Activated CD4-positive, CD25-positive, alpha-beta regulatory T cell treated with anti-CD3 and anti-CD28 coated beads, Interleukin-2, amount 50 U/mL, for 24 hours (primary cell): ENCODE data around the gene FANCC.
A peak's percentile ranks its signal among the peaks of the same experiment; 100 is the strongest.

ENCODE experiments used
- ATAC-seq, 2 donors: fragments of 150-1000 bp; cut with Tn5 transposase; one replicate each; pipeline ENCODE4 v1.10.0; 2021; ENCODE audit warnings: mild to moderate bottlenecking in 1 of 2, moderate library complexity in 1 of 2

The FANCC gene

GRCh38 chr9:95139126-95139525, 178.4 kb downstream of the FANCC start:
- ATAC-seq: no peak

GRCh38 chr9:95138474-95138873, 179.0 kb downstream of the FANCC start:
- no peak for ATAC-seq

- no peak for ATAC-seq
These were observed 179.8 kb downstream of the FANCC start for GRCh38 chr9:95137587-95138145.

GRCh38 chr9:95135756-95136155, 181.8 kb downstream of the FANCC start:
- no peak for ATAC-seq

- no peak for ATAC-seq
These were observed 183.0 kb downstream of the FANCC start for GRCh38 chr9:95134457-95134881.

- no peak for ATAC-seq
These were observed 184.2 kb downstream of the FANCC start for GRCh38 chr9:95133325-95133705.

- no peak for ATAC-seq
These were observed 184.9 kb downstream of the FANCC start for GRCh38 chr9:95132366-95133324.

GRCh38 chr9:95131023-95131943, 186.2 kb downstream of the FANCC start:
- ATAC-seq: no peak

- ATAC-seq: no peak
These were observed 187.0 kb downstream of the FANCC start for GRCh38 chr9:95130484-95130883.

- no peak for ATAC-seq
These were observed 187.8 kb downstream of the FANCC start for GRCh38 chr9:95129476-95130291.

- ATAC-seq: no peak
These were observed 189.4 kb downstream of the FANCC start for GRCh38 chr9:95128177-95128524.

- ATAC-seq: peak; percentile 58 to 68
These were observed 190.0 kb downstream of the FANCC start for GRCh38 chr9:95127249-95128176.

GRCh38 chr9:95126739-95127138, 190.8 kb downstream of the FANCC start:
- no peak for ATAC-seq

- ATAC-seq: no peak
These were observed 191.9 kb downstream of the FANCC start for GRCh38 chr9:95125652-95126051.

- peak in 1 of 2 donors; percentile 24 for ATAC-seq
These were observed 192.7 kb downstream of the FANCC start for GRCh38 chr9:95124582-95125367.

GRCh38 chr9:95120781-95121370, 196.6 kb downstream of the FANCC start:
- no peak for ATAC-seq

- ATAC-seq: no peak
These were observed 198.9 kb downstream of the FANCC start for GRCh38 chr9:95118596-95118995.

GRCh38 chr9:95116808-95117204, 200.7 kb downstream of the FANCC start:
- no peak for ATAC-seq

- ATAC-seq: no peak
These were observed 201.3 kb downstream of the FANCC start for GRCh38 chr9:95116002-95116807.
